ENCODE results near the gene OLFM1.

Gene OLFM1

DNA sequence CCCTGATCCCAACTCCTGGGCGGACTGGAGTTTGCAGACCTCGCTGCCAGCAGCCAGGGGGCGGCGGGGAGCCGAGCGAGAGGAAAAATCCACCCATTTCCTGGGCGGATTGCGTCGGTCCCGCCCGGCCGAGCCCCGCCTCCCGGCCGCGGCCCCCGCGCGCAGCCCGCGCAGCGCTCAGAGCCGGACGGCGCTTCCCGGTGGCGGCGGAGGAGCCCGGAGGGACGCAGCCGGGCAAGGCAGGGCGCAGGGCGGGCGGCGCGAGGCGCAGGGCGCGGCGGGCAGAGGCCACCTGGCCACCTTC lies at the start of gene OLFM1:
Gene OLFM1 (plus strand): TSS at position 180 of the 304 bp plus-strand sequence. CDS start 322 bp downstream, outside the sequence.
- peak; percentile 66 for DNase-seq

- DNase-seq, result no peak
Observed at GRCh38 chr9:135038331-135038730, 49.1 kb upstream of the OLFM1 start.

DNA sequence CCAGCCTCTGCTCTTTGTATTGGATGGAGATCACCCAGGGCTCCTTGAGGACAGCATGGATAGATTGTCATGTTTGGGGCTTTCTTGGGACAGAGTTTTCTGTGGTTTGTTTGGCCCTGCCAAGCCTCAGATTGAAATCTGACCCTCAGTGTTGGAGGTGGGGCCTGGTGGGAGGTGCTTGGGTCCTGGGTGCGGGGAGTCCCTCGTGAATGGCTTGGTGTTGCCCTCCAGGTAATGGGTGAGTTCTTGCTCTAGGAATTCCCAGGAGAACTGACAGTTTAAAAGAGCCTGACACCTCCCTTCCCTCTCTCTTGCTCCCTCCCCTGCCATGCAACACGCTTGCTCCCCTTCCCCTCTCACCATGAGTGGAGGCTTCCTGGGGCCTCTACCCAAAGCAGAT lies 48.6 kb upstream of the OLFM1 start:
- no peak for DNase-seq

- no peak for DNase-seq
Observed at GRCh38 chr9:135039266-135039870, 48.1 kb upstream of the OLFM1 start.

DNA sequence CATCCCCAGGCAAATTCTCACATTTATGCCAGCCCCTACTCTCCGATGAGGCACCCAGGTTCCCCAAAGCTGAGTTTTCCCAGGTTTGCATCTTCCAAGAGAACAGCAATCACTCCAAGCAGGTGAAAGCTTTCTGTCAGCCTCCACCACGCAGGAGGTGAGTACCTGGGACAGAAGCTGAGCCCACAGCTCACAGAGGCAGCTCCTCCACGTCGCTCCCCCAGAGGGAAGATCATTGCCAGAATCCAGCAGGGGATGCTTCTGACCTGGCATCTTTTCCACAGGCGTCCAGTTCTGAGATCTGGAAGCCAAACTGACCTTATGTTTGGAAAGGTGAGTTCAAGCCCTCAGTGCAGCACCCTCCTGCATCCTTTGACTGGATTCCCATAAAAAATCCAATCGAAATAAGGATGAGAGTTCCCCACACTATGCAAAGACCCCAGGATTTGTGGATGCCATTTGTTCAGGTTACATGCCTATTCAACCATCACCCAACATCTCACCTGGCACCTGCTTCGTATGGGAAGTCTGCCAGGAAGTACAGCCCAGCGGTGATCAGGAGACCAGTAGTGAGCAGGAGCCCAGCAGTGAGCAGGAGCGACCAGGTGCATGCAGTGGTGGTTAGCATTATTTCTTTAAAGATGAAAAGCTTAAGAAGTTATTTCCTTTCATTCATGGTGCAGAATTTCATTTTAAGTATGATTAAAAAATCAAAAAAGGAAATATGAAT lies 47.4 kb upstream of the OLFM1 start:
- no peak for DNase-seq

GRCh38 chr9:135040892-135041291 lies 46.6 kb upstream of the OLFM1 start:
- DNase-seq, result no peak

- no peak for DNase-seq
Observed at GRCh38 chr9:135043345-135043744, 44.1 kb upstream of the OLFM1 start.

- DNase-seq, result no peak
Observed at GRCh38 chr9:135045264-135045927, 42.1 kb upstream of the OLFM1 start.

GRCh38 chr9:135045928-135046738 lies 41.3 kb upstream of the OLFM1 start:
- no peak for DNase-seq

DNA sequence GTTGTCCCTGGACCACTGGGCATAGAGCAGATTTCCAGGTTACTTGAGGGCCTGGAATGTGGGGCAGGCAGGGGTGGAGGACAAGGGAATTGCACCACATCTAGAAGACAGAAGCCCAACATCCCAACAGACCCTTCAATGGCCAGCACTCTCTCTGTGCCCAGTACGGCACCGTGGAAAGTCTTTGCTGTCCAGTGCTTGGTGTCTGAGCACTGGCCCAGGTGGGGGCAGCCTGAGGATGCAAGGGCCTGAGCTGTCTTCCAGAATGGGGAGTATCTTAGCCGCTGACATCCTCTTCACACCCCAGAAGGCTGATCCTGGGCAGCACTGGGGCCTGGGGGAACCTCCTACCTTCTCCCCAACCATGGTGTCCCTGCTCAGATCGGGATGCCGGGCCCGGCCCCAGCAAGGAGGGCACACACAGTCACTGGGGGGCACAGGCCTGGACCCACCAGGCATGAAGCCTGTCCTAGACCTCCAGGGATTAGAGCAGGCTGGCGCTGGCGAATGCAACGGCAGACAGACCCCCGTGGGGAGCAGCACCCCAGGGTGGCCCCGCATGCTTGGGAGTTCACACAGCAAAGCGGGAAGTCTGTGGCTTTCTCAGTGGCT lies 40.6 kb upstream of the OLFM1 start:
- no peak for DNase-seq

DNA sequence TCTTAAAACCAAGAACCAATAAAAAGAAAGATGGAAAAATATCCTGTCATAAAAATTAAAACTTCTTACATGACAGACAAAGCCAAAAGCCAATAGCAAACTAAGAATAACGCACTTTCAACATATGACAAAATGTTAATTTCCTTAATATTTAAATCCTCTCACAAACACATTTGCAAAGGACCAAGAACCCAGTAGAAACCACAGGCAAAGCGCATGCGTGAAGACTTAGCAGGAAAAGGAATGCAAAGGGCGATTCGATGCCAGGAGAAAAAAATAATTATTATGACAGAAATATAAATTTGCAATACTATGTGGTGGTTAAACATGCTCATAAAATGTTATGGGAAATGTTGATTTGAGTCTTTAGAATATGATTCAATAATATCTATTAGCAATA lies 39.9 kb upstream of the OLFM1 start:
- DNase-seq, result no peak

DNA sequence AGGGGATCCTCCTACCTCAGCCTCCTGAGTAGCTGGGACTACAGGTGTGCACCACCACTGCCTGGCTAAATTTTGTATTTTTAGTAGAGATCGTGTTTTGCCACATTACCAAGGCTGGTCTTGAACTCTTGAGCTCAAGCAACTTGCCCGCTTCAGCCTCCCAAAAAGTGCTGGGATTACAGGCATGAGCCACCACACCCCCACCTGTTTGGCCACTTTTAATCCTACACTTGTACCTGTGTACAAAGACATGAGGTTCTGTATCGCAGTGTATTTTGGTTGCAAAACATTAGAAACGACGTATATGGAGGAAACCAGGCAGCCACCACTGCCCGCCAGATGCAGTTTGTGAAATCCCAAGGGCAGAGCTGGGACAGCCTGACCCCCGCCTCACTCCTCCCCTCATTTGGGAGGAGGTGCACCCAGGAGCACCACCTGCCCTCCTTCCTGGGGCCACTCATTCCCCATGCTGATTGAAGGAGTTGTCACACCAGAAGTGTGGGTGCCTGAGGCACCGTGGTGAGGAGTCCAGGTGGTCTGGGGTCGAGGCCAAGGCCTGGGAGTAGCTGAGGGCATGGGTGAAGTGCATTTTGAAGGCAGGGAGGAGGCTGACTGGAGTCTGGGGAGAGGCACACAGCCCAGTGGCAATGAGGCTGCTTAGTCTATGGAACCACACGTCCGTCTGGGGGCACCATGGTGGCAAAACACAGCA lies 39.3 kb upstream of the OLFM1 start:
- no peak for DNase-seq

DNA sequence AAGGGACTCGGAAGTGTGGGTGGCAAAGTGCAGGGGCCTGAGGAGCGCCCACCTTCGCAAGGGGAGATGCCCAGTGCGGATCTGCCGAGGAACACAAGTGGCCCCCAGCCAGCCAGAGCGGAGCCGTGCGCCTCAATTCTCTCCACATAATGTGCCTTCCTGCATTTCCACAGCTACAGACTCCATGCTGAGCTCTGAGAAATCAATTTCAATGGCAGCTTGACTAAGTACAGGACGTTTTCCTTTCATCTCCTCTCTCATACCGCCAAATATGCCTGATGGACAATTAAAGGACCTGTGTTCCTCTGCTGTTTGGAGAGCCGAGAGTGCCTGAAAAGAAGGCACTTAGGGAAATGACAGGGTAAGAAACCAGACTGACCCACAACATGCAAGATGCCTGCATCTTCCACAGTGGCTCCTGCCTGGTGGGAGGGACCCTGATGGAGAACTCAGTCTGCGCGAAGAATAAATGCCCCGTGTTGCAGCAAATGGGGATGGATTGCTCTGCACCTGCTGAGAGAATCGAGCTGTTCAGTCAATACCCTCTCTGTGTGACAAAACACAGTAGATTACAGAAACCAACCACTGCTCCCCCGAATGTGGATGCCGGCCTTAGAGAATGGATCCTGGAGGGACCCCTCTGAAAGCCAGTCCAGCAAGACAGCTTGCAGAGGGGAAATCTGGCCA lies 38.6 kb upstream of the OLFM1 start:
- no peak for DNase-seq

GRCh38 chr9:135049460-135049859 lies 38.0 kb upstream of the OLFM1 start:
- DNase-seq, result no peak

DNA sequence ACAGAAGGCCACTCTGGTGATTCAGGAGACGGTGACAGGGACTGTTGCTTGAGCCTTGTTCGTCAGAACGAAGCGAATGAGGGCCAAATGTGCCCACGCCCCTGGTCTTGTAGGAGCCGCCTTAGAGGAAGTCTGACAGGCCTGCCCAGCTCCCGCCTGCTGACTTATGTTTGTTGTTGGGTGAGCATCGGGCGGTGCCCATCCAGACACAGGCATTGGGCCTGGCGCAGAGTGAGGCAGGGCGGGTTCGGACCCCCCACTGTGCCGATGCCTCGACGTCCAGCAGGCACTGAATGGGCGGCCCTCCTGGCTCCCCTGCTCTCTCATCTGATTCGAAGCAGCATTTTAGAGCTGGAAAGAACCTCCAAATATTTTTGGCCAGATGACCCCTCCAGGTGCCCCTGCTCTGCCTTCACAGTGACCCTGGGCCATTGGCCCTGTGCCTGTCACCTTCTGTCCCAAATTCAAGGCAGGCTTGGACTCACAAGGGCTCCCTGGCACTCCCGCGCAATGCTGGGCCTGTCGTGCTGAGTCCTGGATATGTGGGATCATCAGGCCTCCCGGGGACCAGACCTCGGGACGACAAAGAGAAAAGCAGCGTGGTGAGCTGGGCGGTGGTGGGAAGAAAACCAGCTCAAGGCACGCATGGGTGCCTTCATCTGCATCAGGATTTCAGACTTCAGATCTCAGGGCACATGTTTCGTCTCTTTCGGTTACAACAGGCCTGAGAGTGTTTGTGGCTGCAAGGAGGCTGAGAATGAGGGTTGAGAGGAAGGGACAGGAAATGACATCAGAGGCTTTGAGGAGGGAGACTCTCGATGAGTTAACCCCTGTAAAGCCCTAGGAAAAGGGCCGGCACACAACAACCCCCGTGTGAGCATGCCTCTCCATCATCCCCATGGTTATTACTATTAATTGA lies 37.1 kb upstream of the OLFM1 start:
- DNase-seq, result no peak

- no peak for DNase-seq
Observed at GRCh38 chr9:135051316-135052038, 36.0 kb upstream of the OLFM1 start.

DNA sequence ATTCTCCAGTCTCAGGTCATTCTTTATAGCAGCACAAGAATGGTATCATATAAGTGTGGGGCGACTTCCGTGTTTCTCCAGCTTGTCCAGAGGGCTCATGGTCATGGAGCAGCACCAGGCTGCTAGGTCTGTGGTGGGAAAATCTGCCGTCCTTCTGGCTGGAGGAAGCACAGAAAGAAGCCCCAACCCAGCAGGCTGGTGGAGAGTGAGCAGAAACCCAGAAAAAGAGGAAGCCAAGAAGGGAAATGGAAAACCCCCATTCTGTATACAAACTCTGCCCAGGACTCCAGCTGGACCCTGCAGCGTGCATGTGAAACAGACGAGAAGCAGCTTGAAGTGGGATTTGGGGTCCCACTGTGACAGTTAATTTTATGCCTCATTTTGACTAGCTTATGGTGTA lies 34.3 kb upstream of the OLFM1 start:
- DNase-seq, result no peak

GRCh38 chr9:135055181-135055580 lies 32.3 kb upstream of the OLFM1 start:
- no peak for DNase-seq

GRCh38 chr9:135056541-135056940 lies 30.9 kb upstream of the OLFM1 start:
- DNase-seq, result no peak
